ENCODE data around the gene PRCC. TPM values are rescaled to one million over a fixed set of nuclear protein-coding genes. Genes with fewer than 3 reads are reported as not detected.
"Not testable (repeated sequence)": the region's sequence is repeated elsewhere in the genome, so short reads cannot be mapped to it uniquely, and the experiment has no call there.

The PRCC gene
- total and polyA plus RNA-seq, 2 of the 13 experiments (the other 11 are each of a cell fraction or from before 2014, with no cell fraction given) = 24.2 to 40.5 TPM

GRCh38 chr1:156756355-156756754 lies 11.0 kb upstream of the PRCC start:
- peaks cover 12% of the 10 kb centered on the region for H3K4me1 ChIP-seq (ENCODE audit: insufficient read depth, low read length)
- no peaks in the 10 kb centered on the region for H4K20me1 ChIP-seq (ENCODE audit: insufficient read depth, low read length)
- H3K27ac ChIP-seq (ENCODE audit: extremely low read length, insufficient read depth, low read length) = no peak overlapping the region
- no peaks in the 10 kb centered on the region; a peak in 1 of 5 replicates for H3K27me3 ChIP-seq (ENCODE audit: control insufficient read depth in 1 of 2, insufficient read depth in 2 of 2, low read length in 2 of 2)
- intact Hi-C loops (cut with micrococcal nuclease; ENCODE audit: unreplicated experiment) = no loop called here
- BruUV-seq (replicated peaks) = no TSS peak
- DNase-seq (ENCODE audit: low spot score) (no peak), FAIRE-seq (no peak), ATAC-seq (no peak)
- ChIA-PET POLR2A (interaction anchor here (2.1 to 2.6 kb wide), 2 partner anchors 10 to 28 kb away, joined by 8 to 12 read pairs; partner anchors contain the start of genes ISG20L2, METTL25B and PRCC), CTCF (ENCODE audit: low intra/inter-chr PET ratio, low total read pairs) (no interaction called here)
- in situ Hi-C loops (cut with HindIII; ENCODE audit: extremely low pct_ligation_motif_present, low pct_unique_long_range_greater_than_20kb) = no loop called here
- no peaks in the 10 kb centered on the region for H3K9me3 ChIP-seq (ENCODE audit: low read length)
- 95% methylated on average over 1 of the region's 1 CpG for WGBS (ENCODE audit: low lambda C conversion rate)
- TF ChIP-seq ZNF34 (CRISPR knock-in tag; IDR thresholded peaks at IDR 0.05; ENCODE audit: borderline replicate concordance) = no peak
- H3K4me2 ChIP-seq (ENCODE audit: low read depth, low read length) = no peak overlapping the region
- no peak overlapping the region for H2AFZ ChIP-seq (ENCODE audit: low read length)
- peaks cover 10% of the 10 kb centered on the region for H3K79me2 ChIP-seq (ENCODE audit: insufficient read depth, low read length)
- H3K9ac ChIP-seq (ENCODE audit: insufficient read depth, low read depth, low read length) = no peak overlapping the region
- no peak overlapping the region for H3K4me3 ChIP-seq (replicated peaks in 1 of 3; ENCODE audit: insufficient read depth in 1 of 3, low read depth in 2 of 3, low read length in 3 of 3)
- H3K36me3 ChIP-seq (replicated peaks in 1 of 2; ENCODE audit: control insufficient read depth in 1 of 2, insufficient read depth in 2 of 2, low read length in 2 of 2) = no peaks in the 10 kb centered on the region

- H3K27me3 ChIP-seq (ENCODE audit: control insufficient read depth in 1 of 2, insufficient read depth in 2 of 2, low read length in 2 of 2); BruUV-seq (replicated peaks); H3K4me2 ChIP-seq (ENCODE audit: low read depth, low read length); H3K9me3 ChIP-seq (ENCODE audit: low read length); FAIRE-seq; CTCF ChIA-PET (ENCODE audit: low intra/inter-chr PET ratio, low total read pairs); H3K79me2 ChIP-seq (ENCODE audit: insufficient read depth, low read length); H2AFZ ChIP-seq (ENCODE audit: low read length); H3K4me1 ChIP-seq (ENCODE audit: insufficient read depth, low read length); ATAC-seq; DNase-seq (ENCODE audit: low spot score); H3K27ac ChIP-seq (ENCODE audit: extremely low read length, insufficient read depth, low read length); H3K9ac ChIP-seq (ENCODE audit: insufficient read depth, low read depth, low read length); H3K4me3 ChIP-seq (replicated peaks in 1 of 3; ENCODE audit: insufficient read depth in 1 of 3, low read depth in 2 of 3, low read length in 3 of 3); H4K20me1 ChIP-seq (ENCODE audit: insufficient read depth, low read length); intact Hi-C loops (cut with micrococcal nuclease; ENCODE audit: unreplicated experiment); in situ Hi-C loops (cut with HindIII; ENCODE audit: extremely low pct_ligation_motif_present, low pct_unique_long_range_greater_than_20kb); H3K36me3 ChIP-seq (replicated peaks in 1 of 2; ENCODE audit: control insufficient read depth in 1 of 2, insufficient read depth in 2 of 2, low read length in 2 of 2): not testable (repeated sequence)
- POLR2A ChIA-PET = interaction anchor here (2.6 kb wide), 1 partner anchor 9 kb away, joined by 12 read pairs; the partner anchor contains the start of gene PRCC
- WGBS (ENCODE audit: low lambda C conversion rate) = 98% methylated on average over 10 of the region's 10 CpGs
Measured at GRCh38 chr1:156757572-156758253, 9.6 kb upstream of the PRCC start.
